Activated CD4-positive, alpha-beta T cell treated with anti-CD3 and anti-CD28 coated beads, Interleukin-2, amount 50 U/mL, for 24 hours (primary cell): ENCODE data around the gene SERPINB2.

Experiments used
- DNase-seq, 2 donors: peaks; one replicate each; pipeline ENCODE4 v3.0.0-alpha.2; 2020; ENCODE audit warnings: low read depth in 1 of 2, low spot score in 1 of 2

Gene SERPINB2

GRCh38 chr18:63887424-63887823, at the start of gene SERPINB2:
TSS of gene SERPINB2 (plus strand) at chr18:63887705. CDS start at chr18:63891445, 3,740 bp downstream.
- no peak for DNase-seq

- DNase-seq, result no peak
Observed at GRCh38 chr18:63843008-63843407, 44.5 kb upstream of the SERPINB2 start.

- DNase-seq, result no peak
Observed at GRCh38 chr18:63844254-63844653, 43.3 kb upstream of the SERPINB2 start.

GRCh38 chr18:63848159-63848558, 39.3 kb upstream of the SERPINB2 start:
- no peak for DNase-seq

- no peak for DNase-seq
Observed at GRCh38 chr18:63850020-63850419, 37.5 kb upstream of the SERPINB2 start.

GRCh38 chr18:63850636-63851035, 36.9 kb upstream of the SERPINB2 start:
- DNase-seq, result no peak

- DNase-seq, result no peak
Observed at GRCh38 chr18:63858456-63858855, 29.0 kb upstream of the SERPINB2 start.

GRCh38 chr18:63859781-63860475, 27.6 kb upstream of the SERPINB2 start:
- no peak for DNase-seq

- no peak for DNase-seq
Observed at GRCh38 chr18:63860531-63860930, 27.0 kb upstream of the SERPINB2 start.

GRCh38 chr18:63867368-63868125, 20.0 kb upstream of the SERPINB2 start:
- DNase-seq, result no peak

GRCh38 chr18:63868546-63868945, 19.0 kb upstream of the SERPINB2 start:
- no peak for DNase-seq

GRCh38 chr18:63869374-63869773, 18.1 kb upstream of the SERPINB2 start:
- no peak for DNase-seq

GRCh38 chr18:63869851-63870250, 17.7 kb upstream of the SERPINB2 start:
- DNase-seq, result no peak

- no peak for DNase-seq
Observed at GRCh38 chr18:63871836-63872235, 15.7 kb upstream of the SERPINB2 start.

- no peak for DNase-seq
Observed at GRCh38 chr18:63872586-63872985, 14.9 kb upstream of the SERPINB2 start.

GRCh38 chr18:63878343-63878742, 9.2 kb upstream of the SERPINB2 start:
- DNase-seq, result no peak

- no peak for DNase-seq
Observed at GRCh38 chr18:63878925-63879324, 8.6 kb upstream of the SERPINB2 start.

GRCh38 chr18:63879709-63880108, 7.8 kb upstream of the SERPINB2 start:
- no peak for DNase-seq

- DNase-seq, result no peak
Observed at GRCh38 chr18:63881851-63882250, 5.7 kb upstream of the SERPINB2 start.

- DNase-seq, result no peak
Observed at GRCh38 chr18:63882333-63883141, 5.0 kb upstream of the SERPINB2 start.

GRCh38 chr18:63883617-63884016, 3.9 kb upstream of the SERPINB2 start:
- no peak for DNase-seq
